ENCODE data around the gene EML6.

Gene EML6

GRCh38 chr2:54889053-54889452 is 165.6 kb downstream of the EML6 start:
- no peak for DNase-seq

- no peak for DNase-seq
Observed at GRCh38 chr2:54891909-54892308, 168.4 kb downstream of the EML6 start.

- DNase-seq = no peak
Observed at GRCh38 chr2:54894467-54894866, 171.0 kb downstream of the EML6 start.

- no peak for DNase-seq
Observed at GRCh38 chr2:54895730-54896129, 172.3 kb downstream of the EML6 start.

- no peak for DNase-seq
Observed at GRCh38 chr2:54897420-54898310, 174.2 kb downstream of the EML6 start.

GRCh38 chr2:54898456-54899226 is 175.2 kb downstream of the EML6 start:
- DNase-seq = no peak

- peak; percentile 15 for DNase-seq
Observed at GRCh38 chr2:54899576-54900200, 176.2 kb downstream of the EML6 start.

- no peak for DNase-seq
Observed at GRCh38 chr2:54901224-54901986, 177.9 kb downstream of the EML6 start.

- no peak for DNase-seq
Observed at GRCh38 chr2:54902763-54903162, 179.3 kb downstream of the EML6 start.

- no peak for DNase-seq
Observed at GRCh38 chr2:54903736-54904554, 180.5 kb downstream of the EML6 start.

GRCh38 chr2:54904836-54905235 is 181.4 kb downstream of the EML6 start:
- DNase-seq = no peak

- DNase-seq = no peak
Observed at GRCh38 chr2:54906716-54907115, 183.3 kb downstream of the EML6 start.

GRCh38 chr2:54907663-54908062 is 184.2 kb downstream of the EML6 start:
- DNase-seq = no peak

GRCh38 chr2:54908591-54908990 is 185.1 kb downstream of the EML6 start:
- no peak for DNase-seq

GRCh38 chr2:54909001-54909400 is 185.5 kb downstream of the EML6 start:
- no peak for DNase-seq

- no peak for DNase-seq
Observed at GRCh38 chr2:54912305-54912704, 188.8 kb downstream of the EML6 start.

GRCh38 chr2:54912893-54913292 is 189.4 kb downstream of the EML6 start:
- DNase-seq = no peak

- DNase-seq = no peak
Observed at GRCh38 chr2:54914637-54915036, 191.2 kb downstream of the EML6 start.

GRCh38 chr2:54915101-54915500 is 191.6 kb downstream of the EML6 start:
- DNase-seq = no peak

GRCh38 chr2:54916637-54917036 is 193.2 kb downstream of the EML6 start:
- DNase-seq = no peak

GRCh38 chr2:54918647-54919280 is 195.3 kb downstream of the EML6 start:
- DNase-seq = no peak
